HEK293 (cell line): ENCODE data around the gene U2SURP.

Experiments used
- CTCF ChIA-PET: fragments of 350-600 bp; formaldehyde crosslinking; extraction: SDS; loops from one replicate; lab custom pipeline; 2021; ENCODE audit warnings: antibody characterized with exemption; lab: Yijun Ruan, JAX
- POLR2A ChIA-PET: fragments of 300-600 bp; formaldehyde crosslinking; extraction: SDS; loops from one replicate; lab custom pipeline; 2020; ENCODE audit warnings: antibody characterized with exemption, inconsistent platforms; lab: Yijun Ruan, JAX
- H3K27ac ChIP-seq: fragments of 200-500 bp; sonication (Bioruptor generic); 2 replicates; pipeline ENCODE4 v1.5.1; 2014; ENCODE audit warnings: low read depth, low read length, control low read depth, inconsistent platforms; ENCODE audit errors: extremely low read depth
- H3K36me3 ChIP-seq, 2 experiments: fragments of 200-500 bp in 1 of 2; sonication (Bioruptor generic) in 1 of 2; 1 replicate in 1 of 2; 2 replicates in 1 of 2; pipeline ENCODE4 v1.5.1; 2014 to 2017; ENCODE audit warnings: inconsistent platforms in 2 of 2, low read length in 2 of 2; ENCODE audit not compliant: control insufficient read depth in 2 of 2, insufficient read depth in 1 of 2
- H3K4me1 ChIP-seq: fragments of 200-500 bp; sonication (Bioruptor generic); 2 replicates; pipeline ENCODE4 v1.5.1; 2014; ENCODE audit warnings: mild to moderate bottlenecking, low read length, inconsistent platforms; ENCODE audit not compliant: control insufficient read depth, insufficient read depth
- H3K4me3 ChIP-seq: 2 replicates; pipeline ENCODE4 v1.5.1; 2011; ENCODE audit warnings: low read depth, mild to moderate bottlenecking, control low read depth, low read length, moderate library complexity
- H3K9me3 ChIP-seq: fragments of 200-500 bp; sonication (Bioruptor generic); 2 replicates; pipeline ENCODE4 v1.5.1; 2014; ENCODE audit warnings: low read depth, low read length, inconsistent platforms; ENCODE audit not compliant: control insufficient read depth, insufficient read depth
- AEBP2 ChIP-seq: fragments of 450-650 bp; formaldehyde crosslinking; IDR thresholded peaks from 2 replicates; pipeline ENCODE4 v1.5.1; 2016; ENCODE audit warnings: missing biosample characterization, missing genetic modification characterization, borderline replicate concordance
- MZF1 ChIP-seq: fragments of 450-650 bp; formaldehyde crosslinking; IDR thresholded peaks from 2 replicates; pipeline ENCODE4 v1.5.1; 2017; ENCODE audit warnings: missing biosample characterization, missing genetic modification characterization, borderline replicate concordance
- OSR2 ChIP-seq: fragments of 450-650 bp; formaldehyde crosslinking; IDR thresholded peaks from 2 replicates; pipeline ENCODE4 v1.5.1; 2016; ENCODE audit warnings: missing biosample characterization, missing genetic modification characterization
- OVOL3 ChIP-seq: fragments of 450-650 bp; formaldehyde crosslinking; IDR thresholded peaks from 2 replicates; pipeline ENCODE4 v1.5.1; 2016; ENCODE audit warnings: missing biosample characterization, missing genetic modification characterization
- YY1 ChIP-seq: fragments of 450-650 bp; formaldehyde crosslinking; IDR thresholded peaks from 2 replicates; pipeline ENCODE4 v1.5.1; 2018; ENCODE audit warnings: missing biosample characterization, missing genetic modification characterization
- ZNF10 ChIP-seq: fragments of 450-650 bp; formaldehyde crosslinking; IDR thresholded peaks from 2 replicates; pipeline ENCODE4 v1.5.1; 2017; ENCODE audit warnings: missing biosample characterization, missing genetic modification characterization
- ZNF426 ChIP-seq: fragments of 450-650 bp; formaldehyde crosslinking; IDR thresholded peaks from 2 replicates; pipeline ENCODE4 v1.5.1; 2017; ENCODE audit warnings: missing biosample characterization, missing genetic modification characterization, mild to moderate bottlenecking, inconsistent platforms, moderate library complexity
- ZNF549 ChIP-seq: fragments of 450-650 bp; IDR thresholded peaks from 2 replicates; pipeline ENCODE4 v1.5.1; 2018; ENCODE audit warnings: missing biosample characterization, missing genetic modification characterization, mild to moderate bottlenecking, inconsistent platforms, moderate library complexity
- ZNF571 ChIP-seq: fragments of 450-650 bp; formaldehyde crosslinking; IDR thresholded peaks from 2 replicates; pipeline ENCODE4 v1.5.0; 2017; ENCODE audit warnings: missing biosample characterization, missing genetic modification characterization
- ZNF585B ChIP-seq: fragments of 450-650 bp; formaldehyde crosslinking; IDR thresholded peaks from 2 replicates; pipeline ENCODE4 v1.5.1; 2016; ENCODE audit warnings: missing biosample characterization, missing genetic modification characterization
- ZNF596 ChIP-seq: fragments of 450-650 bp; IDR thresholded peaks from 2 replicates; pipeline ENCODE4 v1.5.0; 2018; ENCODE audit warnings: missing biosample characterization, mild to moderate bottlenecking, missing genetic modification characterization, moderate library complexity
- ZNF624 ChIP-seq: fragments of 450-650 bp; formaldehyde crosslinking; IDR thresholded peaks from 2 replicates; pipeline ENCODE4 v1.5.1; 2017; ENCODE audit warnings: missing biosample characterization, missing genetic modification characterization
- ZNF670 ChIP-seq: fragments of 450-650 bp; formaldehyde crosslinking; IDR thresholded peaks from 2 replicates; pipeline ENCODE4 v1.5.1; 2016; ENCODE audit warnings: missing biosample characterization, missing genetic modification characterization, low read depth
- ZXDB ChIP-seq: fragments of 450-650 bp; formaldehyde crosslinking; IDR thresholded peaks from 2 replicates; pipeline ENCODE4 v1.5.1; 2016; ENCODE audit warnings: missing biosample characterization, missing genetic modification characterization
- TF ChIP-seq, protein P1 (sequence below): fragments of 450-650 bp; formaldehyde crosslinking; IDR thresholded peaks from 2 replicates; pipeline ENCODE4 v1.5.1; 2016; ENCODE audit warnings: missing biosample characterization, missing genetic modification characterization
- TF ChIP-seq, protein P2 (sequence below): fragments of 450-650 bp; formaldehyde crosslinking; IDR thresholded peaks from 2 replicates; pipeline ENCODE4 v1.5.1; 2017; ENCODE audit warnings: missing biosample characterization, missing genetic modification characterization
- TF ChIP-seq, protein P3 (sequence below): fragments of 450-650 bp; formaldehyde crosslinking; IDR thresholded peaks from 2 replicates; pipeline ENCODE4 v1.5.1; 2016; ENCODE audit warnings: missing biosample characterization, missing genetic modification characterization

U2SURP gene

DNA sequence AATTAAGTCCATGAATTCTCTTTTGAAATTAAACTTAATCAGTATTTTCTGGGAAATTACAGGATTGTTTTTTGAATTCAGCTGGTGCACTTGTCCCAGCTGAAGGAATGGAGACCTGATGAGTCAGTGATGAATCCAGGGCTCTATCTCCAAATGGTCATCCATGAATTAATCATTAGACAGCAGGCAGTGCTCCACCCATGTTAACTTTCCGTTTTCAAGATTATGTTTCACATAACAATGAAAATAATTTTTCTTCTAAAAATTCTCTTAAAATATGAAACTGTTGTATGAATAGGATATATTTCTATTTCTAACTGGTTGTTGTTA is 24.0 kb upstream of the U2SURP start:
- ChIA-PET POLR2A (no interaction called here), CTCF (interaction anchor here (0.6 to 1.8 kb wide), 3 partner anchors 10 to 851 kb away, joined by 4 to 9 read pairs (median 4); no protein-coding TSS in a partner anchor)
- Histone ChIP-seq H3K27ac (no peak overlapping the region), H3K36me3 (no peaks in the 10 kb centered on the region), H3K4me1 (no peaks in the 10 kb centered on the region), H3K9me3 (no peaks in the 10 kb centered on the region), H3K4me3 (no peak overlapping the region)
- TF ChIP-seq ZNF624 (tag by site-specific recombination) (no peak), MZF1 (tag by site-specific recombination) (no peak)

DNA sequence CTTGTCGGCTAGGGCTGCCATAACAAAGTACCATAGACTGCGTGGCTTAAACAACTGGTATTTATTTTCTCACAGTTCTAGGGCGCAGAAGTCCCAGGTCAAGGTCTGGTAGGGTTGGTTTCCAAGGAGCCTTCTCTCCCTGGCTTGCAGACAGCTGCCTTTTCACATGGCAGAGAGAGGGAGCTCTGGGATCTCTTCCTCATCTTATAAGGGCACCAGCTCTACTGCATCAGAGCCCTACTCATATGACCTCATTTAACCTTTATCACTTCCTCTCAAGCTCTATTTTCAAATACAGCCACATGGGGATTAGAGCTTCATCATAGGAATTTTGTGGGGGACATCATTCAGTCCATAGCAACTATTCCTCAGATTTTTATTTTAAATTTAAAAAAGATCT is 20.3 kb upstream of the U2SURP start:
- no peaks in the 10 kb centered on the region for H3K9me3 ChIP-seq
- ChIA-PET POLR2A (no interaction called here), CTCF (interaction anchor here (0.6 to 1.9 kb wide), 8 partner anchors 13 to 994 kb away, joined by 3 to 14 read pairs (median 4); no protein-coding TSS in a partner anchor)
- H3K4me3 ChIP-seq: no peak overlapping the region
- TF ChIP-seq ZNF585B (no peak), ZNF670 (tag by site-specific recombination) (no peak), ZNF571 (no peak), ZXDB (no peak), YY1 (no peak), AEBP2 (tag by site-specific recombination) (no peak), OSR2 (no peak), ZNF426 (tag by site-specific recombination) (no peak), OVOL3 (tag by site-specific recombination) (no peak)
- TF ChIP-seq, protein P1, sequence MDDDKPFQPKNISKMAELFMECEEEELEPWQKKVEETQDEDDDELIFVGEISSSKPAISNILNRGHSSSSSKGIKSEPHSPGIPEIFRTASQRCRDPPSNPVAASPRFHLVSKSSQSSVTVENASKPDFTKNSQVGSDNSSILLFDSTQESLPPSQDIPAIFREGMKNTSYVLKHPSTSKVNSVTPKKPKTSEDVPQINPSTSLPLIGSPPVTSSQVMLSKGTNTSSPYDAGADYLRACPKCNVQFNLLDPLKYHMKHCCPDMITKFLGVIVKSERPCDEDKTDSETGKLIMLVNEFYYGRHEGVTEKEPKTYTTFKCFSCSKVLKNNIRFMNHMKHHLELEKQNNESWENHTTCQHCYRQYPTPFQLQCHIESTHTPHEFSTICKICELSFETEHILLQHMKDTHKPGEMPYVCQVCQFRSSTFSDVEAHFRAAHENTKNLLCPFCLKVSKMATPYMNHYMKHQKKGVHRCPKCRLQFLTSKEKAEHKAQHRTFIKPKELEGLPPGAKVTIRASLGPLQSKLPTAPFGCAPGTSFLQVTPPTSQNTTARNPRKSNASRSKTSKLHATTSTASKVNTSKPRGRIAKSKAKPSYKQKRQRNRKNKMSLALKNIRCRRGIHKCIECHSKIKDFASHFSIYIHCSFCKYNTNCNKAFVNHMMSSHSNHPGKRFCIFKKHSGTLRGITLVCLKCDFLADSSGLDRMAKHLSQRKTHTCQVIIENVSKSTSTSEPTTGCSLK (tag by site-specific recombination): no peak
- H3K36me3 ChIP-seq: no peaks in the 10 kb centered on the region
- no peak overlapping the region for H3K27ac ChIP-seq
- H3K4me1 ChIP-seq: no peaks in the 10 kb centered on the region

DNA sequence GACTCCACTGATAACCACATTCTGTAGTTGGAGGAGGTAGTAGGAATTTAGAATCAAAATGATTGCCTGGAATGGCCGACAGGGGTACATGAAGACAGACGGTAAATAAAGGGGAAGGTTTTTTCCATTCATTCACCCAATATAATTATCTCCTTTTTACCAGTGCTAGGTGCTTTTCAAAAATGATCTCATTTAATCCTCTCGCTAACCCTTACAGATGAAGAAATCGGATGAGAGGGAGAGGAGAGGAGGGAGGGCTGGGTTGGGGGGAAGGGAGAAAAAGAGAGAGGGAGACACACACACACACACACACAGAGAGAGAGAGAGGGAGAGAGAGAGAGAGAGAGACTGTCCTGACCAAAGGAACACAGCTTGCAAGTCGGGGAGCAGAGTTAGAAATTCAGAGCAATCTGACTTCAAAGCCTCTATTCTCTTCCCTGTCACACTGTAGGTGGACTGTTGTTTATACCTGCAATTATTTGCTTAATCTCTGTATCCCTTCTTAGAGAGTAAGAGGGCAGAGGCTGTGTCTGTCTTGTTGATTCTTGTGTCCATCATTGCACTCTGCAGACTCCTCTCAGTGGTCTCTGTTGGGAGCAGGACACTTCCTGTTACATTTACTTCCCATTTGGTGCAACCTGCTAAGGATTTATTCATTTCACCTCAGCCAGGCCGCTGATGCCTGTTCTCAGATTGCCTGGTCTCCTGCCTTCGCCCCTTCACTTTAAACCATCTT is 19.2 kb upstream of the U2SURP start:
- no peak overlapping the region for H3K4me3 ChIP-seq
- POLR2A ChIA-PET: no interaction called here
- TF ChIP-seq ZNF10 (tag by site-specific recombination) (no peak), ZNF549 (tag by site-specific recombination) (no peak), ZNF596 (tag by site-specific recombination) (peak; percentile 26; the same call in 1 of the 2 replicates)
- TF ChIP-seq, protein P2, sequence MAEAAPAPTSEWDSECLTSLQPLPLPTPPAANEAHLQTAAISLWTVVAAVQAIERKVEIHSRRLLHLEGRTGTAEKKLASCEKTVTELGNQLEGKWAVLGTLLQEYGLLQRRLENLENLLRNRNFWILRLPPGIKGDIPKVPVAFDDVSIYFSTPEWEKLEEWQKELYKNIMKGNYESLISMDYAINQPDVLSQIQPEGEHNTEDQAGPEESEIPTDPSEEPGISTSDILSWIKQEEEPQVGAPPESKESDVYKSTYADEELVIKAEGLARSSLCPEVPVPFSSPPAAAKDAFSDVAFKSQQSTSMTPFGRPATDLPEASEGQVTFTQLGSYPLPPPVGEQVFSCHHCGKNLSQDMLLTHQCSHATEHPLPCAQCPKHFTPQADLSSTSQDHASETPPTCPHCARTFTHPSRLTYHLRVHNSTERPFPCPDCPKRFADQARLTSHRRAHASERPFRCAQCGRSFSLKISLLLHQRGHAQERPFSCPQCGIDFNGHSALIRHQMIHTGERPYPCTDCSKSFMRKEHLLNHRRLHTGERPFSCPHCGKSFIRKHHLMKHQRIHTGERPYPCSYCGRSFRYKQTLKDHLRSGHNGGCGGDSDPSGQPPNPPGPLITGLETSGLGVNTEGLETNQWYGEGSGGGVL (tag by site-specific recombination): peak; percentile 82
- TF ChIP-seq, protein P3, sequence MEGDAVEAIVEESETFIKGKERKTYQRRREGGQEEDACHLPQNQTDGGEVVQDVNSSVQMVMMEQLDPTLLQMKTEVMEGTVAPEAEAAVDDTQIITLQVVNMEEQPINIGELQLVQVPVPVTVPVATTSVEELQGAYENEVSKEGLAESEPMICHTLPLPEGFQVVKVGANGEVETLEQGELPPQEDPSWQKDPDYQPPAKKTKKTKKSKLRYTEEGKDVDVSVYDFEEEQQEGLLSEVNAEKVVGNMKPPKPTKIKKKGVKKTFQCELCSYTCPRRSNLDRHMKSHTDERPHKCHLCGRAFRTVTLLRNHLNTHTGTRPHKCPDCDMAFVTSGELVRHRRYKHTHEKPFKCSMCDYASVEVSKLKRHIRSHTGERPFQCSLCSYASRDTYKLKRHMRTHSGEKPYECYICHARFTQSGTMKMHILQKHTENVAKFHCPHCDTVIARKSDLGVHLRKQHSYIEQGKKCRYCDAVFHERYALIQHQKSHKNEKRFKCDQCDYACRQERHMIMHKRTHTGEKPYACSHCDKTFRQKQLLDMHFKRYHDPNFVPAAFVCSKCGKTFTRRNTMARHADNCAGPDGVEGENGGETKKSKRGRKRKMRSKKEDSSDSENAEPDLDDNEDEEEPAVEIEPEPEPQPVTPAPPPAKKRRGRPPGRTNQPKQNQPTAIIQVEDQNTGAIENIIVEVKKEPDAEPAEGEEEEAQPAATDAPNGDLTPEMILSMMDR (tag by site-specific recombination): no peak
- TF ChIP-seq, all 188 proteins: peak for 2
- Histone ChIP-seq H3K4me1 (no peaks in the 10 kb centered on the region), H3K9me3 (no peaks in the 10 kb centered on the region), H3K36me3 (no peaks in the 10 kb centered on the region), H3K27ac (no peak overlapping the region)
- CTCF ChIA-PET: interaction anchor here (1.0 to 1.9 kb wide), 4 partner anchors 8 to 154 kb away, joined by 3 to 14 read pairs (median 4); no protein-coding TSS in a partner anchor
